Stomach (tissue), 9 donors: Measurements from ENCODE around the gene ARHGAP1. TPM values are rescaled to one million over a fixed set of nuclear protein-coding genes. Genes with fewer than 3 reads are reported as not detected.

ENCODE experiments used
- DNase-seq, 2 donors: peaks; one replicate each; pipeline versions ENCODE4 v3.0.0 to v3.0.0-alpha.2; 2013 to 2019
- H3K27ac ChIP-seq, 5 donors: fragments of 200-600 bp in 4 of 5; sonication (generic) in 4 of 5; one replicate each; pipeline ENCODE4 v1.5.1; 2013 to 2019; ENCODE audit warnings: mild to moderate bottlenecking in 1 of 5, moderate library complexity in 1 of 5
- H3K27me3 ChIP-seq, 3 donors: fragments of 200-600 bp; sonication (generic); one replicate each; pipeline ENCODE4 v1.5.1; 2017 to 2019; ENCODE audit warnings: mixed run types in 1 of 3
- H3K36me3 ChIP-seq, 4 donors: fragments of 200-600 bp; sonication (generic); 1 replicate in 3 of 4; 2 replicates in 1 of 4; pipeline ENCODE4 v1.5.1; 2016 to 2019
- H3K4me1 ChIP-seq, 4 donors: fragments of 200-600 bp; sonication (generic); one replicate each; pipeline ENCODE4 v1.5.1; 2016 to 2019
- H3K4me3 ChIP-seq, 4 donors: fragments of 200-600 bp; sonication (generic) in 3 of 4; one replicate each; pipeline ENCODE4 v1.5.1; 2016 to 2019; ENCODE audit warnings: mild to moderate bottlenecking in 1 of 4
- H3K9me3 ChIP-seq, 4 donors: fragments of 200-600 bp; sonication (generic); one replicate each; pipeline ENCODE4 v1.5.1; 2016 to 2019
- EP300 ChIP-seq: sonication (generic); formaldehyde crosslinking; IDR thresholded peaks from one replicate; pipeline ENCODE4 v1.6.1; 2017; ENCODE audit warnings: antibody characterized with exemption
- POLR2A ChIP-seq, 4 donors: fragments of 450-650 bp; IDR thresholded peaks; one replicate each; pipeline ENCODE4 v1.6.1; 2016; ENCODE audit warnings: antibody characterized with exemption in 4 of 4, control low read depth in 2 of 4, mild to moderate bottlenecking in 1 of 4, moderate library complexity in 1 of 4
- POLR2AphosphoS5 ChIP-seq, 3 donors: sonication (generic); formaldehyde crosslinking; IDR thresholded peaks; one replicate each; pipeline ENCODE4 v1.6.1; 2016; ENCODE audit warnings: antibody characterized with exemption in 3 of 3
- WGBS, 5 donors: extraction: QIAGEN DNeasy Blood & Tissue Kit in 3 of 5; methylation state at CpG; one replicate each; pipeline versions ENCODE4 v1.1.5 to v1.1.7; 2013 to 2018; 5-methylcytosine and 5-hydroxymethylcytosine counted together
- intact Hi-C: fragments of 100-400 bp; cut with DNase I; formaldehyde crosslinking; loops from one replicate; pipeline ENCODE4 v1.15.1; 2023; ENCODE audit warnings: low total_unique reads
- polyA plus RNA-seq, 3 donors: library from polyadenylated mRNA; stranded (reverse); fragments of 200-250 nt; gene quantifications; one replicate each; pipeline ENCODE4 v1.2.3, GENCODE V29; 2013
- total RNA-seq, 5 donors: library from RNA; depleted of rRNA; stranded (reverse); fragments of >200 nt; gene quantifications; one replicate each; pipeline versions ENCODE4 v1.1.0 to v1.2.3, GENCODE V29; 2014 to 2016
- TF ChIP-seq, protein P1 (sequence below), 7 experiments: fragments of 450-650 bp in 4 of 7; fragments of 200-600 bp in 3 of 7; sonication (generic) in 3 of 7; IDR thresholded peaks; one replicate each; pipeline ENCODE4 v1.5.1; 2016 to 2019; ENCODE audit warnings: antibody characterized with exemption in 7 of 7, control low read depth in 2 of 7, mild to moderate bottlenecking in 1 of 7
- donor health status: healthy with polysubstance abuse.
- donor health status: Bipolar disorder and iron deficiency.
- donor health status: healthy.

ARHGAP1 gene
- total and polyA plus RNA-seq, 8 donors: 21.1 to 82.9 (median 31.3) TPM

GRCh38 chr11:46641639-46642038 is 58.8 kb downstream of the ARHGAP1 start:
- Histone ChIP-seq H3K27me3 (no peaks in the 10 kb centered on the region), H3K4me1 (peaks cover 0 to 19% (median 6%) of the 10 kb centered on the region in 4 donors), H3K9me3 (no peaks in the 10 kb centered on the region), H3K4me3 (no peak overlapping the region), H3K36me3 (peaks cover 28 to 72% (median 50%) of the 10 kb centered on the region in 4 donors), H3K27ac (no peak overlapping the region)
- intact Hi-C loops: no loop called here
- 87 to 93% (median 88%) methylated on average over 3 of the region's 3 CpGs for WGBS, 5 donors
- no peak for TF ChIP-seq POLR2A (IDR thresholded peaks at IDR 0.05)
- TF ChIP-seq POLR2AphosphoS5 (IDR thresholded peaks at IDR 0.05): no peak
- TF ChIP-seq, protein P1, sequence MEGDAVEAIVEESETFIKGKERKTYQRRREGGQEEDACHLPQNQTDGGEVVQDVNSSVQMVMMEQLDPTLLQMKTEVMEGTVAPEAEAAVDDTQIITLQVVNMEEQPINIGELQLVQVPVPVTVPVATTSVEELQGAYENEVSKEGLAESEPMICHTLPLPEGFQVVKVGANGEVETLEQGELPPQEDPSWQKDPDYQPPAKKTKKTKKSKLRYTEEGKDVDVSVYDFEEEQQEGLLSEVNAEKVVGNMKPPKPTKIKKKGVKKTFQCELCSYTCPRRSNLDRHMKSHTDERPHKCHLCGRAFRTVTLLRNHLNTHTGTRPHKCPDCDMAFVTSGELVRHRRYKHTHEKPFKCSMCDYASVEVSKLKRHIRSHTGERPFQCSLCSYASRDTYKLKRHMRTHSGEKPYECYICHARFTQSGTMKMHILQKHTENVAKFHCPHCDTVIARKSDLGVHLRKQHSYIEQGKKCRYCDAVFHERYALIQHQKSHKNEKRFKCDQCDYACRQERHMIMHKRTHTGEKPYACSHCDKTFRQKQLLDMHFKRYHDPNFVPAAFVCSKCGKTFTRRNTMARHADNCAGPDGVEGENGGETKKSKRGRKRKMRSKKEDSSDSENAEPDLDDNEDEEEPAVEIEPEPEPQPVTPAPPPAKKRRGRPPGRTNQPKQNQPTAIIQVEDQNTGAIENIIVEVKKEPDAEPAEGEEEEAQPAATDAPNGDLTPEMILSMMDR (IDR thresholded peaks at IDR 0.05): no peak
- no peak for TF ChIP-seq EP300
- no peak for DNase-seq

DNA sequence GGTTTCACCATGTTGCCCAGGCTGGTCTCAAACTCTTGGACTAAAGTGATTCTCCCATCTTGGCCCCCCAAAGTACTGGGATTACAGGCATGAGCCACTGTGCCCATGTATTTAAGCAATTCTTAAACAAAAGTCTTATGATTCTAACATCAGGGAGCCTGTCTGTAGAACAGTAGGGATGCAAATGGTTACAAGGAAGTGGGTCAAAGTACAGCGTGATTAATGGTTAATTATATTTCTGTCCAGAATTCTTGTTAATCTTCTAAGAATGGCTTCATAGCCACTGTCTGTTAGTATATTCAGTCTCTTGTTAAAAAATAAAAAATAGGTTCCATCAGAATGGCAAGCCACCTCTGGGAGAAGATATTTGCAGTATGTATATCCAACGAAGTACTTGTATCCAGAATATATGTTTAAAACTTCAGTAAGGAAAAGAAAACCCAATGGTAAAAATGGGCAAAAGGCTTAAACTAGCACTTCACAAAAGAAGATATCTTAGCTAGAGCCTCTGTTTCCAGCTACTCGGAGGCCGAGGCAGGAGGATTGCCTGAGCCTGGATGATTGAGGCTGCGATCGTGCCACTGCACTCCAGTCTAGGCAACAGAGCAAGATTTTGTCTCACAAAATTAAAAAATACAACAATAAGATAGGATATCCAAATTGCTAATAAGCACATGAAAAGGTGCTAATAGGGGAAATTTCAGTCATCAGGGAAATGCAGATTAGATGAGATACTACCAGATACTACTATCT is 60.2 kb downstream of the ARHGAP1 start:
- peak overlapping the region in 1 of 5 donors; percentile 20 for H3K27ac ChIP-seq
- no peaks in the 10 kb centered on the region for H3K9me3 ChIP-seq
- H3K4me1 ChIP-seq: peaks cover 0 to 19% (median 6%) of the 10 kb centered on the region in 4 donors
- no peak for TF ChIP-seq POLR2A (IDR thresholded peaks at IDR 0.05)
- TF ChIP-seq EP300: no peak
- TF ChIP-seq POLR2AphosphoS5 (IDR thresholded peaks at IDR 0.05): no peak
- TF ChIP-seq, protein P1 (IDR thresholded peaks at IDR 0.05): no peak
- 68 to 90% (median 82%) methylated on average over 6 of the region's 6 CpGs for WGBS, 5 donors
- peak in 1 of 2 donors; percentile 41 for DNase-seq
- H3K36me3 ChIP-seq: peaks cover 16 to 70% (median 41%) of the 10 kb centered on the region in 4 donors
- H3K27me3 ChIP-seq: no peaks in the 10 kb centered on the region
- H3K4me3 ChIP-seq: no peak overlapping the region
- intact Hi-C loops: no loop called here

GRCh38 chr11:46639197-46639839 is 61.1 kb downstream of the ARHGAP1 start:
- Histone ChIP-seq H3K27me3 (no peaks in the 10 kb centered on the region), H3K36me3 (peaks cover 13 to 61% (median 33%) of the 10 kb centered on the region in 4 donors), H3K9me3 (no peaks in the 10 kb centered on the region), H3K4me3 (no peak overlapping the region), H3K27ac (no peak overlapping the region), H3K4me1 (peaks cover 0 to 25% (median 6%) of the 10 kb centered on the region in 4 donors)
- no peak for TF ChIP-seq POLR2A (IDR thresholded peaks at IDR 0.05)
- TF ChIP-seq, protein P1 (IDR thresholded peaks at IDR 0.05): no peak
- no peak for TF ChIP-seq POLR2AphosphoS5 (IDR thresholded peaks at IDR 0.05)
- TF ChIP-seq EP300: no peak
- intact Hi-C loops: no loop called here
- WGBS, 5 donors: 91 to 99% (median 94%) methylated on average over 7 of the region's 7 CpGs
- DNase-seq: no peak

GRCh38 chr11:46637546-46637945 is 62.9 kb downstream of the ARHGAP1 start:
- peaks cover 14 to 59% (median 40%) of the 10 kb centered on the region in 4 donors for H3K36me3 ChIP-seq
- TF ChIP-seq EP300 (no peak), POLR2AphosphoS5 (IDR thresholded peaks at IDR 0.05) (no peak), POLR2A (IDR thresholded peaks at IDR 0.05) (no peak)
- TF ChIP-seq, protein P1 (IDR thresholded peaks at IDR 0.05): no peak
- DNase-seq: no peak
- H3K27me3 ChIP-seq: no peaks in the 10 kb centered on the region
- 92 to 98% (median 96%) methylated on average over 5 of the region's 5 CpGs for WGBS, 5 donors
- no peaks in the 10 kb centered on the region for H3K9me3 ChIP-seq
- intact Hi-C loops: no loop called here
- no peak overlapping the region for H3K27ac ChIP-seq
- H3K4me1 ChIP-seq: peaks cover 0 to 27% (median 6%) of the 10 kb centered on the region in 4 donors
- no peak overlapping the region for H3K4me3 ChIP-seq
